ENCODE data around the gene ZNF205. TPM values are rescaled to one million over a fixed set of nuclear protein-coding genes. Genes with fewer than 3 reads are reported as not detected.
"Not testable (repeated sequence)": the region's sequence is repeated elsewhere in the genome, so short reads cannot be mapped to it uniquely, and the experiment has no call there.

Gene ZNF205
- total RNA-seq, 1 experiment from 2014 or later: 15.3 TPM

- H3K27ac ChIP-seq: no peak overlapping the region
- H3K27me3 ChIP-seq (replicated peaks): peaks cover 12% of the 10 kb centered on the region; the same call in 1 of the 2 replicates
- H3K9me3 ChIP-seq (replicated peaks): no peaks in the 10 kb centered on the region
- DNase-seq (ENCODE audit: low read depth in 1 of 2, low spot score in 2 of 2): no peak
- H3K4me1 ChIP-seq (replicated peaks): peaks cover 4% of the 10 kb centered on the region; the same call in 1 of the 2 replicates
- H3K36me3 ChIP-seq: no peaks in the 10 kb centered on the region
- no peak overlapping the region for H3K4me3 ChIP-seq
Observed at GRCh38 chr16:3074860-3075522, 37.4 kb upstream of the ZNF205 start.

GRCh38 chr16:3075523-3075915 lies 36.9 kb upstream of the ZNF205 start:
- no peaks in the 10 kb centered on the region for H3K36me3 ChIP-seq
- H3K27me3 ChIP-seq (replicated peaks): peaks cover 12% of the 10 kb centered on the region; the same call in 1 of the 2 replicates
- peaks cover 4% of the 10 kb centered on the region; the same call in 1 of the 2 replicates for H3K4me1 ChIP-seq (replicated peaks)
- no peak overlapping the region for H3K4me3 ChIP-seq
- no peak for DNase-seq (ENCODE audit: low read depth in 1 of 2, low spot score in 2 of 2)
- H3K27ac ChIP-seq: no peak overlapping the region
- no peaks in the 10 kb centered on the region for H3K9me3 ChIP-seq (replicated peaks)

GRCh38 chr16:3075946-3076345 lies 36.4 kb upstream of the ZNF205 start:
- H3K36me3 ChIP-seq; H3K27ac ChIP-seq; DNase-seq (ENCODE audit: low read depth in 1 of 2, low spot score in 2 of 2); H3K4me3 ChIP-seq; H3K4me1 ChIP-seq (replicated peaks); H3K9me3 ChIP-seq (replicated peaks): not testable (repeated sequence)
- peaks cover 12% of the 10 kb centered on the region; the same call in 1 of the 2 replicates for H3K27me3 ChIP-seq (replicated peaks)

- H3K4me1 ChIP-seq (replicated peaks): peaks cover 4% of the 10 kb centered on the region; the same call in 1 of the 2 replicates
- DNase-seq (ENCODE audit: low read depth in 1 of 2, low spot score in 2 of 2): no peak
- no peaks in the 10 kb centered on the region for H3K36me3 ChIP-seq
- no peak overlapping the region for H3K4me3 ChIP-seq
- H3K27ac ChIP-seq: no peak overlapping the region
- H3K9me3 ChIP-seq (replicated peaks): no peaks in the 10 kb centered on the region
- peaks cover 12% of the 10 kb centered on the region; the same call in 1 of the 2 replicates for H3K27me3 ChIP-seq (replicated peaks)
Observed at GRCh38 chr16:3076577-3076976, 35.8 kb upstream of the ZNF205 start.

GRCh38 chr16:3080024-3080423 lies 32.4 kb upstream of the ZNF205 start:
- peaks cover 4% of the 10 kb centered on the region; the same call in 1 of the 2 replicates for H3K4me1 ChIP-seq (replicated peaks)
- H3K27ac ChIP-seq: no peak overlapping the region
- H3K9me3 ChIP-seq (replicated peaks): no peaks in the 10 kb centered on the region
- no peaks in the 10 kb centered on the region for H3K36me3 ChIP-seq
- no peak overlapping the region for H3K4me3 ChIP-seq
- no peak for DNase-seq (ENCODE audit: low read depth in 1 of 2, low spot score in 2 of 2)
- H3K27me3 ChIP-seq (replicated peaks): peaks cover 12% of the 10 kb centered on the region; the same call in 1 of the 2 replicates

GRCh38 chr16:3081957-3082356 lies 30.4 kb upstream of the ZNF205 start:
- H3K4me1 ChIP-seq (replicated peaks); H3K4me3 ChIP-seq; DNase-seq (ENCODE audit: low read depth in 1 of 2, low spot score in 2 of 2); H3K9me3 ChIP-seq (replicated peaks); H3K27ac ChIP-seq; H3K36me3 ChIP-seq: not testable (repeated sequence)
- H3K27me3 ChIP-seq (replicated peaks): peaks cover 15% of the 10 kb centered on the region; the same call in 1 of the 2 replicates

GRCh38 chr16:3083408-3083807 lies 29.0 kb upstream of the ZNF205 start:
- not testable (repeated sequence) for H3K27me3 ChIP-seq (replicated peaks); H3K4me3 ChIP-seq; H3K9me3 ChIP-seq (replicated peaks); H3K4me1 ChIP-seq (replicated peaks); DNase-seq (ENCODE audit: low read depth in 1 of 2, low spot score in 2 of 2); H3K27ac ChIP-seq; H3K36me3 ChIP-seq

- Histone ChIP-seq H3K4me1 (replicated peaks) (no peaks in the 10 kb centered on the region), H3K9me3 (replicated peaks) (no peaks in the 10 kb centered on the region), H3K27me3 (replicated peaks) (0 out of 2 replicates have a peak, but pooled peaks cover 3% of the 10 kb centered on the region), H3K27ac (no peak overlapping the region), H3K36me3 (no peaks in the 10 kb centered on the region), H3K4me3 (no peak overlapping the region)
- DNase-seq (ENCODE audit: low read depth in 1 of 2, low spot score in 2 of 2): no peak
Observed at GRCh38 chr16:3084491-3084890, 27.9 kb upstream of the ZNF205 start.

- H3K27ac ChIP-seq: no peak overlapping the region
- no peaks in the 10 kb centered on the region for H3K9me3 ChIP-seq (replicated peaks)
- DNase-seq (ENCODE audit: low read depth in 1 of 2, low spot score in 2 of 2): no peak
- H3K36me3 ChIP-seq: no peaks in the 10 kb centered on the region
- H3K27me3 ChIP-seq (replicated peaks): 0 out of 2 replicates have a peak, but pooled peaks cover 3% of the 10 kb centered on the region
- H3K4me3 ChIP-seq: no peak overlapping the region
- H3K4me1 ChIP-seq (replicated peaks): no peaks in the 10 kb centered on the region
Observed at GRCh38 chr16:3084969-3085670, 27.3 kb upstream of the ZNF205 start.

GRCh38 chr16:3085868-3086595 lies 26.4 kb upstream of the ZNF205 start:
- Histone ChIP-seq H3K27me3 (replicated peaks) (0 out of 2 replicates have a peak, but pooled peaks cover 3% of the 10 kb centered on the region), H3K4me1 (replicated peaks) (no peaks in the 10 kb centered on the region), H3K4me3 (no peak overlapping the region), H3K9me3 (replicated peaks) (no peaks in the 10 kb centered on the region), H3K27ac (no peak overlapping the region), H3K36me3 (no peaks in the 10 kb centered on the region)
- DNase-seq (ENCODE audit: low read depth in 1 of 2, low spot score in 2 of 2): no peak

- H3K36me3 ChIP-seq: no peaks in the 10 kb centered on the region
Observed at GRCh38 chr16:3086596-3087242, 25.7 kb upstream of the ZNF205 start.

GRCh38 chr16:3087243-3088235 lies 24.8 kb upstream of the ZNF205 start:
- Histone ChIP-seq H3K27ac (no peak overlapping the region), H3K9me3 (replicated peaks) (no peaks in the 10 kb centered on the region), H3K4me3 (no peak overlapping the region), H3K4me1 (replicated peaks) (no peaks in the 10 kb centered on the region), H3K27me3 (replicated peaks) (0 out of 2 replicates have a peak, but pooled peaks cover 3% of the 10 kb centered on the region), H3K36me3 (no peaks in the 10 kb centered on the region)
- no peak for DNase-seq (ENCODE audit: low read depth in 1 of 2, low spot score in 2 of 2)

More at GRCh38 chr16:3086596-3087242, 25.7 kb upstream of the ZNF205 start:
- no peak overlapping the region for H3K4me3 ChIP-seq
- no peak for DNase-seq (ENCODE audit: low read depth in 1 of 2, low spot score in 2 of 2)
- no peaks in the 10 kb centered on the region for H3K9me3 ChIP-seq (replicated peaks)
- H3K27ac ChIP-seq: no peak overlapping the region
- 0 out of 2 replicates have a peak, but pooled peaks cover 3% of the 10 kb centered on the region for H3K27me3 ChIP-seq (replicated peaks)
- no peaks in the 10 kb centered on the region for H3K4me1 ChIP-seq (replicated peaks)

Data from SJSA1 (cell line).